ENCODE data around the gene SMC6. TPM values are rescaled to one million over a fixed set of nuclear protein-coding genes. Genes with fewer than 3 reads are reported as not detected.

Gene SMC6
- total RNA-seq, 6 experiments from 2014 or later: 13.4 to 17.6 (median 16.6) TPM

- DNase-seq: peak; percentile 54
- peak overlapping the region; percentile 42 for H3K27ac Mint-ChIP-seq
- H3K4me3 Mint-ChIP-seq: peak overlapping the region; percentile 29
Measured at GRCh38 chr2:17791121-17791816, 37.7 kb upstream of the SMC6 start.

GRCh38 chr2:17790536-17790935 lies 36.9 kb upstream of the SMC6 start:
- no peak overlapping the region for H3K27ac Mint-ChIP-seq
- H3K4me3 Mint-ChIP-seq: no peak overlapping the region
- peaks cover 2% of the 10 kb centered on the region; the same call in 1 of the 2 replicates for H3K27me3 Mint-ChIP-seq (ENCODE audit: insufficient read depth)
- H3K4me1 Mint-ChIP-seq (ENCODE audit: low read depth): peaks cover 26% of the 10 kb centered on the region
- no peak for TF ChIP-seq CTCF (IDR thresholded peaks at IDR 0.05)
- H3K36me3 Mint-ChIP-seq (ENCODE audit: low read depth): no peaks in the 10 kb centered on the region
- no peak for DNase-seq
- no peaks in the 10 kb centered on the region for H3K9me3 Mint-ChIP-seq

More at GRCh38 chr2:17791121-17791816, 37.7 kb upstream of the SMC6 start:
- H3K4me1 Mint-ChIP-seq (ENCODE audit: low read depth): peaks cover 26% of the 10 kb centered on the region
- H3K36me3 Mint-ChIP-seq (ENCODE audit: low read depth): no peaks in the 10 kb centered on the region
- H3K9me3 Mint-ChIP-seq: no peaks in the 10 kb centered on the region
- peaks cover 3% of the 10 kb centered on the region; the same call in 1 of the 2 replicates for H3K27me3 Mint-ChIP-seq (ENCODE audit: insufficient read depth)
- no peak for TF ChIP-seq CTCF (IDR thresholded peaks at IDR 0.05)

GRCh38 chr2:17788773-17789172 lies 35.2 kb upstream of the SMC6 start:
- Mint-ChIP-seq H3K9me3 (no peaks in the 10 kb centered on the region), H3K27ac (no peak overlapping the region), H3K36me3 (ENCODE audit: low read depth) (no peaks in the 10 kb centered on the region; the same call in 1 of the 2 replicates), H3K4me3 (no peak overlapping the region), H3K27me3 (ENCODE audit: insufficient read depth) (no peaks in the 10 kb centered on the region; the same call in 1 of the 2 replicates), H3K4me1 (ENCODE audit: low read depth) (peaks cover 23% of the 10 kb centered on the region)
- DNase-seq: no peak
- no peak for TF ChIP-seq CTCF (IDR thresholded peaks at IDR 0.05)

GRCh38 chr2:17786727-17787126 lies 33.1 kb upstream of the SMC6 start:
- DNase-seq: no peak
- no peak for TF ChIP-seq CTCF (IDR thresholded peaks at IDR 0.05)
- Mint-ChIP-seq H3K27me3 (ENCODE audit: insufficient read depth) (no peaks in the 10 kb centered on the region), H3K36me3 (ENCODE audit: low read depth) (peaks cover 8% of the 10 kb centered on the region), H3K9me3 (no peaks in the 10 kb centered on the region), H3K27ac (no peak overlapping the region), H3K4me1 (ENCODE audit: low read depth) (peaks cover 12% of the 10 kb centered on the region), H3K4me3 (no peak overlapping the region)

- H3K4me3 Mint-ChIP-seq: no peak overlapping the region
- no peaks in the 10 kb centered on the region for H3K9me3 Mint-ChIP-seq
- no peak for TF ChIP-seq CTCF (IDR thresholded peaks at IDR 0.05)
- no peak overlapping the region for H3K27ac Mint-ChIP-seq
- DNase-seq: no peak
- H3K36me3 Mint-ChIP-seq (ENCODE audit: low read depth): peaks cover 26% of the 10 kb centered on the region
- H3K4me1 Mint-ChIP-seq (ENCODE audit: low read depth): no peaks in the 10 kb centered on the region
- H3K27me3 Mint-ChIP-seq (ENCODE audit: insufficient read depth): no peaks in the 10 kb centered on the region
Measured at GRCh38 chr2:17781482-17781881, 27.9 kb upstream of the SMC6 start.
